Epithelial cell of esophagus (primary cell): ENCODE data around the gene KIF21A.

Experiments used
- DNase-seq: peaks from one replicate; pipeline ENCODE4 v3.0.0; 2010; ENCODE audit warnings: low read depth
- H3K4me3 ChIP-seq: 2 replicates; pipeline ENCODE4 v1.5.1; 2011; ENCODE audit warnings: mild to moderate bottlenecking, low read length, control low read depth
- TF ChIP-seq, protein P1 (sequence below): IDR thresholded peaks from 2 replicates; pipeline ENCODE4 v1.5.1; 2011; ENCODE audit warnings: low read depth, mild to moderate bottlenecking, low read length, control low read depth, inconsistent platforms; ENCODE audit not compliant: insufficient read depth; ENCODE audit errors: missing control alignments

Gene KIF21A

DNA sequence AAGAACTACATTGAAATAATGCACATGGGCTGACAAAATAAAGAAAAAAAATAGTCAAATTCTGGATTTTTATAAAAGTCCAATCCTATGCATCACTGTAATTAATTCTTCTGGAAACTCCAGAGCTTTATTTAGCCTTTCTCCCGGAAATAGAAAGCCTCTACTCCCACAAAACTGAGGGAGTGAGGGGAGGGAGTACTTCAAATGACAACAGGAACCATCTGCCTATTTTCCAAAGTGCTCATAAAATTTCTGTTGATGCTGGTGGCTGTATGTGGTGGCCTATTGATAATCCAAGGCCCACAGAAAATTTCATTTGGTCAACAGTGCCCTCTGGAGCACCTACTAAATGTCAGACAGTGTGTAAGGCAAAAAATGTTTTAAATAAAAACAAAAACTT lies 64.6 kb downstream of the KIF21A start:
- DNase-seq = no peak
- H3K4me3 ChIP-seq = no peak overlapping the region
- TF ChIP-seq, protein P1, sequence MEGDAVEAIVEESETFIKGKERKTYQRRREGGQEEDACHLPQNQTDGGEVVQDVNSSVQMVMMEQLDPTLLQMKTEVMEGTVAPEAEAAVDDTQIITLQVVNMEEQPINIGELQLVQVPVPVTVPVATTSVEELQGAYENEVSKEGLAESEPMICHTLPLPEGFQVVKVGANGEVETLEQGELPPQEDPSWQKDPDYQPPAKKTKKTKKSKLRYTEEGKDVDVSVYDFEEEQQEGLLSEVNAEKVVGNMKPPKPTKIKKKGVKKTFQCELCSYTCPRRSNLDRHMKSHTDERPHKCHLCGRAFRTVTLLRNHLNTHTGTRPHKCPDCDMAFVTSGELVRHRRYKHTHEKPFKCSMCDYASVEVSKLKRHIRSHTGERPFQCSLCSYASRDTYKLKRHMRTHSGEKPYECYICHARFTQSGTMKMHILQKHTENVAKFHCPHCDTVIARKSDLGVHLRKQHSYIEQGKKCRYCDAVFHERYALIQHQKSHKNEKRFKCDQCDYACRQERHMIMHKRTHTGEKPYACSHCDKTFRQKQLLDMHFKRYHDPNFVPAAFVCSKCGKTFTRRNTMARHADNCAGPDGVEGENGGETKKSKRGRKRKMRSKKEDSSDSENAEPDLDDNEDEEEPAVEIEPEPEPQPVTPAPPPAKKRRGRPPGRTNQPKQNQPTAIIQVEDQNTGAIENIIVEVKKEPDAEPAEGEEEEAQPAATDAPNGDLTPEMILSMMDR = no peak

DNA sequence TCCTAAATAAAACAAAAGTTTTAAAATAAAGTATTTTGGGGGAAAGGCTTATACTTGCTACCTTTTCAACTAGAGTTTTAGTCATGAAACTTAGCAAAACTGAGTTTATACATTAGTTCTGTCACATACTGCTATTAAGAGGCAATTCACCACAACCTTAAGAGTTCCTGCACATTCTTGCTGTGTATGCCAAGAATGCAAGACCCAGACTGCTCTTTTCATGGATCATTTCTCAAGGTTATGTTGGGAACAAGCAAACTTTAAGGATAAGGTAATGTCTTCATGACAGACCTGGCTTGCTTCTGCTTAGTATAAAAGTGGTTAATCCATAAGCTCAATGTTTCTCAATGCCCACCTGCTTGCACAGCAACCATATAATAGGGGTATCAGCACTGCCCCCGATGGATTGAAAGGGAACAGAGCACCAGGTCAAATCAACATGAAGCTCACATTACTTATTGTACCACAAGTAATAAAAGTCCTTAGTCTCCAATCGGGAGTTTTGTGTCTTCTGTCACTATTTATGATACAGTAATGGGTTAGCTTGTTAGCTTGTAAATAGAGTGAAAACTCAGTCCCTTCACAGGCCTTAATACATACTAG lies 67.6 kb downstream of the KIF21A start:
- TF ChIP-seq, protein P1 = no peak
- DNase-seq = no peak
- H3K4me3 ChIP-seq = no peak overlapping the region

DNA sequence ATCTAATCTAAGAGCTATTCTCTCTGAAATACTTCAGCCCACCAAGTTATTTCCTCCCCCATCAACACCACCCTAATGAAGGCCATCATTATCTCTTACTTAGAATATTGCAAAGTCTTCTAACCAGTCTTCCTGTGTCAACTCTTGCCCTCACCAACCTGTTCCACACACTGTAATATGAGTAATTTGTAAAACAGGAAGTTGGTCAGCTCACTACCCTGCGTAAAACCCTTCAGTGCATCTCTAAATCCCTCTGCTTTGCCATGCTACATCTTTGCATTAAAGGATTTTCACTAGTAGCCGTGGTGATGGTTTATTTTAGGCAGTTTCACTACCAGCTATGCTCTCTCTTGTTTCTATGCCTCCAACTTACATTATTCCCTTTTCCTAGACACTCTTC lies 70.0 kb downstream of the KIF21A start:
- H3K4me3 ChIP-seq = no peak overlapping the region
- DNase-seq = peak; percentile 55
- TF ChIP-seq, protein P1 = no peak

DNA sequence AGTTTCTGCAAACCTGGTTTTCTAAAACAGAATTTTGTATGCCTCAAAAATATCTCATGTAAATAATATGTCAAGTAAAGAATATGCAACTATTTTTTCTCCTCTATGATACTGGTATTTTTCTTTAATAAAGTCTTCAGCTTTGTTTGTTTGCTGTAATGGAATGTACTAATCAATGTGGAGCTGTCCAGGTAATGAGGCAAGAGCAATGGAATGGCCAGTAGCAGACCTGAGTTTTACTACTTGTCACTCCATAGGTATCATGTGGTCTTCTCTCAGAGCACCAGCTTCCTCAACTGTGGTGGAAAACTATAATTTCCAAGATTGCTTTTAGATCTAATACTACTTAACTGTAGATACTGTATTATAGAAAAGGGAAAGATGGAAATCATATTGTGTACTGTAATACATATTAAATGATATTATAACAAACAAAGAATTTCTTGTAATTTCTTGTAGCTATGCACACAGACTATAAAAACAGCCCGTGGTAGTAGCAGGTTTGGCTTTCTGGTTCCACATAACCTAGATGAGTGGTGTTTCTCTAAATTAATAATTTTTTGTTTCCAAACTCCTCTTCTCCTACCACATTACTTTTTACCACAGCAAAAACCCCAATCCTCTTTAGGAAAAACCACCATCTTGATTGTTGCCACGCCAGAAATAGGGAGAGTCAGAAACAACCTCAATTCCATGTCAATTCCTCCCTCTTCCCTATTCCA lies 70.6 kb downstream of the KIF21A start:
- H3K4me3 ChIP-seq = no peak overlapping the region
- no peak for DNase-seq
- TF ChIP-seq, protein P1 = no peak

DNA sequence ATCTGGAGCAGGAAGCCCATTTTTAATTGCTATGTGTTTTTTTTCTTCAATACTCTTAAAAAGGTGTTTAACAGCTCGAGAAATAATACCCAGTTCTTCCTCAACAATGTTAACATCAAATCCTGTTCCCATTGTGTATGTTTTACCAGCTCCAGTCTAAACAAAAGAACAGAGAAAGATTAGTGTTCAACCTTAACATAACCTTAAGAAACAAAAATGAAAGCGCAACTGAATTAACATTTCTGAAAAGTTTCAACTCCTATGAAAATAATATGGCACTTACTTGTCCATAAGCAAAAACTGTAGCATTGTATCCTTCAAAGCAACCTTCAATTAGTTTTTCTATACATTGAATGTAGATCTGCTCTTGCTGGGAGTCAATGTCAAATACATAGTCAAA lies 73.2 kb downstream of the KIF21A start:
- H3K4me3 ChIP-seq = no peak overlapping the region
- no peak for DNase-seq
- TF ChIP-seq, protein P1 = no peak

DNA sequence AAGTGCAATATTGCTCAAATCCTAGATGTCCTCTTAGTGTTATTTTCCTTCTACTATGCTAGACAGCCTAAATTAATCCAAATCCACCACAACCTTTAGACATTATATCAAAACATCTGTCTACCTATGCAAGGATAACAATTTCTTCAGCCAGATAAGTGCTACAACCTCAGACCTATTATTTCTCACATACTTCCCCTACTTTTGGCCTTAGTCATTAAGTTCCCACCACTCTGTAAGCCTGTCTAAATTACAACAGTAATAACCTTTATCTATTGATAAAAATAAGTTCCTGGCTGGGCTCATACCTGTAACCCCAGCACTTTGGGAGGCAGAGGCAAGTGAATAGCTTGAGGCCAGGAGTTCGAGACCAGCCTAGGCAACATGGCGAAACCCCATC lies 74.0 kb downstream of the KIF21A start:
- DNase-seq = no peak
- TF ChIP-seq, protein P1 = no peak
- H3K4me3 ChIP-seq = no peak overlapping the region

DNA sequence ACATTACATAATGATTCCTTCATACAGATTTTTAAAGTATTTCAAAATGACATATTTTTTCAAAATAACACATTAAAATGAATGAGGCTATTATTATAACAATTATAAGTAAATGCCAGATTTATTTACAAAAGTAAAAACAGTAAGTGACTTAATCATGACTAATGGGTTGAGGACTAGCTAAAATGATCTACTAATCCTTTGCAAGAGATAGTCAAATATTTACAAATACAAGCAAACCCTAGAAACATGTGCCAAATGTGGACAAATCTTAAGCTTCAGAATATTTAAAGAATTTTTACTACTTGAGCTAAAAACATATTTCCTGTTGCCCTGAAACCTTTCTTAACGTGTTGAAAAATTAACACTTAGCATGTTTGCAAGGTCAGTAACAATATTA lies 74.8 kb downstream of the KIF21A start:
- no peak overlapping the region for H3K4me3 ChIP-seq
- DNase-seq = peak; percentile 26

More for the DNA sequence above, 74.8 kb downstream of the KIF21A start:
- TF ChIP-seq, protein P1 = no peak
